Measurements from ENCODE around the gene ANKRD17. TPM values are rescaled to one million over a fixed set of nuclear protein-coding genes. Genes with fewer than 3 reads are reported as not detected.

The ANKRD17 gene
- total RNA-seq, 1 donor from 2014 or later: 87.9 TPM

DNA sequence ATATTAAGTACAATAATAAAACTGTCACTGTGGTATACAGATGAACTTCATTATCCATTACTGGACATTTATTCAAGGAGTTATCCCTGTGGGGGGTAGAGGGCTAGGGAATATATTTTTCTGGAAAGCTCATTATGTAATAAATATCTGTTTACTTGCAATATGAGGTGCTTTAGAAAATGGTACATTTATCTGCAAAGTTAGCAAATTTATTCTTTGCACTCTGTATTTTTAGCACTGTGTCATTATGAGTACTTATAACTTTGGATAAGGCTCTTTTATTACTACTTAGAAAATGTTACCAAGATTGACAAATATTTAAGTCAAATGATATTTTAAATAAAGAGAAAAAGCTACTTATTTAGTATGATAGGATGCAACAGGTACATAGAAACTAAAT is 37.8 kb downstream of the ANKRD17 start:
- Mint-ChIP-seq H3K27ac (ENCODE audit: unreplicated experiment) (no peak overlapping the region), H3K4me1 (peaks cover 18% of the 10 kb centered on the region), H3K36me3 (ENCODE audit: low read depth) (peaks cover 2% of the 10 kb centered on the region), H3K9me3 (no peaks in the 10 kb centered on the region), H3K27me3 (ENCODE audit: low read depth) (no peaks in the 10 kb centered on the region), H3K4me3 (no peak overlapping the region)
- TF ChIP-seq CTCF (conservative IDR thresholded peaks at IDR 0.05): no peak
- no peak for DNase-seq (ENCODE audit: low read depth, low spot score)

GRCh38 chr4:73213916-73214653 is 44.5 kb downstream of the ANKRD17 start:
- H3K36me3 Mint-ChIP-seq (ENCODE audit: low read depth): peaks cover 9% of the 10 kb centered on the region

DNA sequence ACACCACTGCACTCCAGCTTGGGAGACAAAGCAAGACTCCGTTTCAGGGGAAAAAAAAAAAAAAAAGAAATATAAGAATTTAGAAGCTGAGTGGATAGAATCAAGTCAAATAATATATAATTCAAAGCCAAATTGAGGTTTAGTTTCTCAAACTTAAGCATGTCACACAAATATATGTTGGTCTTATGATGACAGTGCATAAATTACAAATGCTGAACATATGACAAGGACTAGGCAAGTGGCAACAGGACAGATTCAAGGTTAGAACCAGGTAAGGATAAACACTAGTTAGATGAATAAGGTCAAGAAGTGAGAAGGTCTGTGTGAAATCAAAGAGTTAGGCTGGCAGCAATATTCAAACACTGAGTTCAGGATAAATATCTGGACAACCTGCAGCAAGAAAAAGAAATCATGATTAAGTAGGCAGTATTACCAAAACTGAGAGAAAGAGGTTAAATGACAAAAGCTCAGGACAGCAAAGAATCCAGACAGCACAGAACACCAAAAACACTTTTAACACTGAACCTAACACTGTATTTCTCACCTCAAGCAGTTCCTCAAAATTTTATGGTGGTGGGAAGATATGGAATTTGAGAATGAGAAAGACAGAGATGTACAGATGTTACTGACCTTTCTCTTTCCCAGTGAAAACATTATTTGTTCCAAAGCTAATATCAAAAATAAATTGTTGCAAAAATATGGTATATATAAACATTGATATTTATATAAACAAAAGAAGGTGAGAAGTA is 45.4 kb downstream of the ANKRD17 start:
- no peak for DNase-seq (ENCODE audit: low read depth, low spot score)
- Mint-ChIP-seq H3K27ac (ENCODE audit: unreplicated experiment) (no peak overlapping the region), H3K4me1 (peaks cover 6% of the 10 kb centered on the region), H3K36me3 (ENCODE audit: low read depth) (peaks cover 15% of the 10 kb centered on the region), H3K27me3 (ENCODE audit: low read depth) (no peaks in the 10 kb centered on the region), H3K4me3 (no peak overlapping the region), H3K9me3 (peaks cover 3% of the 10 kb centered on the region)
- TF ChIP-seq CTCF (conservative IDR thresholded peaks at IDR 0.05): no peak

More at GRCh38 chr4:73213916-73214653, 44.5 kb downstream of the ANKRD17 start:
- Mint-ChIP-seq H3K4me1 (peaks cover 4% of the 10 kb centered on the region), H3K4me3 (no peak overlapping the region), H3K9me3 (no peaks in the 10 kb centered on the region), H3K27me3 (ENCODE audit: low read depth) (no peaks in the 10 kb centered on the region), H3K27ac (ENCODE audit: unreplicated experiment) (no peak overlapping the region)
- TF ChIP-seq CTCF (conservative IDR thresholded peaks at IDR 0.05): no peak
- DNase-seq (ENCODE audit: low read depth, low spot score): no peak

GRCh38 chr4:73211968-73212367 is 46.6 kb downstream of the ANKRD17 start:
- H3K9me3 Mint-ChIP-seq: peaks cover 3% of the 10 kb centered on the region
- H3K27me3 Mint-ChIP-seq (ENCODE audit: low read depth): no peaks in the 10 kb centered on the region
- no peak for TF ChIP-seq CTCF (conservative IDR thresholded peaks at IDR 0.05)
- H3K4me3 Mint-ChIP-seq: no peak overlapping the region
- DNase-seq (ENCODE audit: low read depth, low spot score): no peak
- H3K27ac Mint-ChIP-seq (ENCODE audit: unreplicated experiment): no peak overlapping the region
- H3K36me3 Mint-ChIP-seq (ENCODE audit: low read depth): peaks cover 20% of the 10 kb centered on the region
- H3K4me1 Mint-ChIP-seq: peaks cover 6% of the 10 kb centered on the region

- Mint-ChIP-seq H3K27ac (ENCODE audit: unreplicated experiment) (no peak overlapping the region), H3K36me3 (ENCODE audit: low read depth) (peaks cover 35% of the 10 kb centered on the region), H3K4me3 (no peak overlapping the region), H3K4me1 (peaks cover 20% of the 10 kb centered on the region), H3K27me3 (ENCODE audit: low read depth) (no peaks in the 10 kb centered on the region), H3K9me3 (peaks cover 12% of the 10 kb centered on the region)
- TF ChIP-seq CTCF (conservative IDR thresholded peaks at IDR 0.05): no peak
- no peak for DNase-seq (ENCODE audit: low read depth, low spot score)
Measured at GRCh38 chr4:73208376-73208775, 50.2 kb downstream of the ANKRD17 start.
